ENCODE results near the gene BMPR1A.

BMPR1A gene

GRCh38 chr10:86795353-86795752 is 38.9 kb downstream of the BMPR1A start:
- H3K27ac ChIP-seq: no peak overlapping the region

DNA sequence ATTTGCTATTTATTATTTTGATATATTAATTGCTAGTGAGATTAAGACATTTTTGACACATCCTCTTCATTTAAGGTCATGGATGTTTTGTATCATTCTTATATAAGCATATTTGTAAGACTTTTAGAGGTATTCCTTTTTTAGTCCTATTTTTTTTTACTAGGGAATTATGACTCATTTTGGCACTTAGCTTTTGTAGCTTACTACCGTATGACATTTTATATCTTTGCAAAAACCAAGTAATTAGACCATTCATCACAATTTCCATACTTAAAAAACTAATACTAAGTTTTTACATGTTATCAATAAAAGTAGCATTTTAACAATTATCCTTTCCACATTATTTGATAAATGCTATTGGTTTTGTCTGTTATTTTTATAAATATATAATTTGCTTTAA is 41.6 kb downstream of the BMPR1A start:
- TF ChIP-seq, protein P1, sequence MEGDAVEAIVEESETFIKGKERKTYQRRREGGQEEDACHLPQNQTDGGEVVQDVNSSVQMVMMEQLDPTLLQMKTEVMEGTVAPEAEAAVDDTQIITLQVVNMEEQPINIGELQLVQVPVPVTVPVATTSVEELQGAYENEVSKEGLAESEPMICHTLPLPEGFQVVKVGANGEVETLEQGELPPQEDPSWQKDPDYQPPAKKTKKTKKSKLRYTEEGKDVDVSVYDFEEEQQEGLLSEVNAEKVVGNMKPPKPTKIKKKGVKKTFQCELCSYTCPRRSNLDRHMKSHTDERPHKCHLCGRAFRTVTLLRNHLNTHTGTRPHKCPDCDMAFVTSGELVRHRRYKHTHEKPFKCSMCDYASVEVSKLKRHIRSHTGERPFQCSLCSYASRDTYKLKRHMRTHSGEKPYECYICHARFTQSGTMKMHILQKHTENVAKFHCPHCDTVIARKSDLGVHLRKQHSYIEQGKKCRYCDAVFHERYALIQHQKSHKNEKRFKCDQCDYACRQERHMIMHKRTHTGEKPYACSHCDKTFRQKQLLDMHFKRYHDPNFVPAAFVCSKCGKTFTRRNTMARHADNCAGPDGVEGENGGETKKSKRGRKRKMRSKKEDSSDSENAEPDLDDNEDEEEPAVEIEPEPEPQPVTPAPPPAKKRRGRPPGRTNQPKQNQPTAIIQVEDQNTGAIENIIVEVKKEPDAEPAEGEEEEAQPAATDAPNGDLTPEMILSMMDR (conservative IDR thresholded peaks at IDR 0.05): no peak
- H3K27ac ChIP-seq: no peak overlapping the region

More at GRCh38 chr10:86795353-86795752, 38.9 kb downstream of the BMPR1A start:
- TF ChIP-seq, protein P1 (conservative IDR thresholded peaks at IDR 0.05): no peak

- no peak overlapping the region for H3K27ac ChIP-seq
- TF ChIP-seq, protein P1 (conservative IDR thresholded peaks at IDR 0.05): no peak
Observed at GRCh38 chr10:86798611-86799010, 42.2 kb downstream of the BMPR1A start.

GRCh38 chr10:86799188-86799845 is 42.9 kb downstream of the BMPR1A start:
- H3K27ac ChIP-seq: no peak overlapping the region
- TF ChIP-seq, protein P1 (conservative IDR thresholded peaks at IDR 0.05): no peak

DNA sequence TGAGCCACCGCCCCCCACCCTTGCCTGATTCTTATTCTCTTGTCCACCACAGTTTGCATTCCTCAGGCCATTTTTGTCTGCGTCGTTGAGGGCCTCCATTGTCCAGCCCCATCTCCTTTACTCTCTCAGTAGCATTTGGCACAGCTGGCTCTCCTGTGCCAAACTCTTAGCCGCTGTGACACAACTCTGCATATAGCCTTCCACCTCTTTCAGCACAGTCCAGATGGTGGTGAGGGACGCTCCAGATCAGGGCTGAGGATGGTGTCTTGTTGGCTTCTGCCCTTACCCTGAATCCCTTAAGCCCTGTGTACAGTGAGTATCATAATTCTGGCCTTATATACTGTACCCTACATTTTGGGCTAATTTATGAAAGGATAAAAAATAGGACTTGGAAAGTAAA is 45.6 kb downstream of the BMPR1A start:
- H3K27ac ChIP-seq: no peak overlapping the region
- TF ChIP-seq, protein P1 (conservative IDR thresholded peaks at IDR 0.05): no peak

DNA sequence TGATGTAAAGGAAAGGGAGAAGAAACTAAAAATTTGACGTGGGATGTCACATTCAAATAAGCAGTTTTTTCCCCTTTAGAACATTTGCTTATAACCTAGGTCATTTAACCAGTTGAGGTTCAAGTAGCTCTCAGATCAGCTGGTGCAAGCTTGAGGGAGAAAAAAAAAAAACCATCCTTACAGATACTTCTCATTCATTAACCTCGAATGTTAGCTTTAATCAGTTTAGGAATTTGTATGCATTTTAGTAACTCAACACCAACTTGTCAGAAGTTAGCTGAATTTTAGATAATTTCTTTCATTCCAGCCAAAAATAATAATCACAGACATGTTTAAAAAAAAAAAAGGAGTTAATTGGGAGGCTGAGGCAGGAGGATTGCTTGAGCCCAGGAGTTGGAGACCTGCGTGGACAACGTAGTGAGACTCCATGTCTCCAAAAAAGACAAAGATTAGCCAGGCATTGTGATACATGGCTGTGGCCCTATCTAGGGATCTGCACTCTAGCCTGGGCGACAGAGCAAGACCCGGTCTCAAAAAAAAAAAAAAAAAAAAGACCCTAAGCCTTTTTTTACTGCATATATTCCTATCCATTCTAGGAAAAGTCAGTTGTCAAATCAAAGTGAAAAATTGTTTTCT is 46.2 kb downstream of the BMPR1A start:
- TF ChIP-seq, protein P1 (conservative IDR thresholded peaks at IDR 0.05): no peak
- no peak overlapping the region for H3K27ac ChIP-seq

DNA sequence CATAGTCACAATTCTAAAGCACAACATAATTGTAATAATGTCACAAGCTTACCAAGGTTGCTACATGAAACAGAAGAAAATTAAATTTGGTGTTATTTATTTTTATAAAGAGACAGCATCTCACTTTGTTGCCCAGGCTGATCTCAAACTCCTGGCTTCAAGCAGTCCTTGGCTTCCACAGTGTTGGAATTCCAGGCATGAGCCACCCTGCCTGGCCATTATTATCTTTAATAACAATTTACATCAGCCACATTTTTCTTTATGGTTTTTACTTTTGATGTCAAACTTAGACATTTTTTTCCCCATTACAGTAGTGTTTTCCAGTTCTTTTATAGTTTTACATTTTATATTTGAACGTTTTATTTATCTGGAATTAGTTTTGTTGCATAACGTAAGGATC is 46.7 kb downstream of the BMPR1A start:
- H3K27ac ChIP-seq: no peak overlapping the region
- TF ChIP-seq, protein P1 (conservative IDR thresholded peaks at IDR 0.05): no peak

Measured in VCaP (cell line).